Uterus (tissue), 2 donors: ENCODE data around the gene SOAT1.

Experiments
- CTCF ChIP-seq, 4 experiments: fragments of 200-600 bp in 2 of 4; fragments of 450-650 bp in 2 of 4; sonication (generic) in 2 of 4; IDR thresholded peaks; one replicate each; pipeline ENCODE4 v1.5.1; 2016 to 2019; ENCODE audit warnings: antibody characterized with exemption in 4 of 4, mild to moderate bottlenecking in 2 of 4, moderate library complexity in 1 of 4
- POLR2A ChIP-seq, 2 donors: fragments of 450-650 bp; IDR thresholded peaks; one replicate each; pipeline ENCODE4 v1.6.1; 2016; ENCODE audit warnings: antibody characterized with exemption in 2 of 2, mild to moderate bottlenecking in 1 of 2, moderate library complexity in 1 of 2

DNA sequence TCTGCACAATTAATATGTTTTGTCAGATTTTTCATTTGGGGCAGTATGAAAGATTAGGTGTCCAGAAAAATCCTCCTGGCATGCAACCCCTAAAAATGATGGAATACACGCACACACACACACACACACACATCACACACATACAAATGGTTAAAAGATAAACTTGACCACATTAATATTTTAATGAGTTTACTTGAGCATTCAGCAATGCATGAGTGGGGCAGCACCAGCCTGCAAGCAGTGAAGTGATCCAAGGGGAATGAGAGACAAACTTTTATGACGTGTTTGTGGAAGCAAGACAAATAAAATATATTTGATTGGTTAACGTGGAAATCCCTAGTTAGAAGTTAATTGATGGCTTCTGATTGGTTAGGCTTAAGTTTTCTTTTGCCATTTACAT, 29.1 kb upstream of the SOAT1 start:
- TF ChIP-seq POLR2A (IDR thresholded peaks at IDR 0.05) (no peak), CTCF (IDR thresholded peaks at IDR 0.05) (no peak)
